ENCODE results near the gene ATP6V0D1. TPM values are rescaled to one million over a fixed set of nuclear protein-coding genes. Genes with fewer than 3 reads are reported as not detected.

The ATP6V0D1 gene
- polyA plus RNA-seq, 1 donor from 2014 or later: 188 TPM

GRCh38 chr16:67474551-67475455 is 6.2 kb downstream of the ATP6V0D1 start:
- Histone ChIP-seq H3K9me2 (ENCODE audit: insufficient read depth, low read length) (no peaks in the 10 kb centered on the region), H3K36me3 (ENCODE audit: insufficient read depth, low read length) (no peaks in the 10 kb centered on the region), H3K9me3 (ENCODE audit: low read length) (no peaks in the 10 kb centered on the region), H3K9ac (ENCODE audit: low read length) (no peak overlapping the region), H3K27ac (ENCODE audit: low read length) (no peak overlapping the region), H3K79me2 (replicated peaks; ENCODE audit: insufficient read depth, low read length) (peaks cover 51% of the 10 kb centered on the region), H3K4me2 (ENCODE audit: low read length) (no peak overlapping the region), H2AFZ (ENCODE audit: low read depth, low read length) (no peak overlapping the region), H3K4me3 (ENCODE audit: low read length) (no peak overlapping the region), H3F3A (ENCODE audit: insufficient read depth, low read length, poor library complexity, severe bottlenecking) (no peaks in the 10 kb centered on the region), H4K20me1 (ENCODE audit: insufficient read depth) (no peaks in the 10 kb centered on the region), H3K27me3 (ENCODE audit: insufficient read depth, low read depth, low read length) (no peaks in the 10 kb centered on the region)
- TF ChIP-seq RAD21 (conservative IDR thresholded peaks at IDR 0.05) (no peak), EZH2 (IDR thresholded peaks at IDR 0.05; ENCODE audit: borderline replicate concordance, insufficient read depth, low read length, poor library complexity, severe bottlenecking) (no peak), TAF1 (IDR thresholded peaks at IDR 0.05; ENCODE audit: low read depth) (no peak)

GRCh38 chr16:67471758-67472384 is 9.1 kb downstream of the ATP6V0D1 start:
- no peak overlapping the region for H3K27ac ChIP-seq (ENCODE audit: low read length)
- no peak overlapping the region for H3K9ac ChIP-seq (ENCODE audit: low read length)
- H3K27me3 ChIP-seq (ENCODE audit: insufficient read depth, low read depth, low read length): no peaks in the 10 kb centered on the region
- no peaks in the 10 kb centered on the region for H3F3A ChIP-seq (ENCODE audit: insufficient read depth, low read length, poor library complexity, severe bottlenecking)
- H3K9me2 ChIP-seq (ENCODE audit: insufficient read depth, low read length): no peaks in the 10 kb centered on the region
- H4K20me1 ChIP-seq (ENCODE audit: insufficient read depth): no peaks in the 10 kb centered on the region
- no peak overlapping the region for H3K4me2 ChIP-seq (ENCODE audit: low read length)
- TF ChIP-seq MXI1 (conservative IDR thresholded peaks at IDR 0.05; ENCODE audit: poor library complexity, severe bottlenecking) (no peak), EP300 (conservative IDR thresholded peaks at IDR 0.05; ENCODE audit: poor library complexity, severe bottlenecking) (no peak), CTCF (IDR thresholded peaks at IDR 0.05; ENCODE audit: poor library complexity, severe bottlenecking) (no peak), POLR2AphosphoS5 (IDR thresholded peaks at IDR 0.05) (no peak), EZH2 (IDR thresholded peaks at IDR 0.05; ENCODE audit: borderline replicate concordance, insufficient read depth, low read length, poor library complexity, severe bottlenecking) (no peak), SMC3 (conservative IDR thresholded peaks at IDR 0.05; ENCODE audit: poor library complexity) (no peak), RAD21 (conservative IDR thresholded peaks at IDR 0.05) (no peak), TAF1 (IDR thresholded peaks at IDR 0.05; ENCODE audit: low read depth) (no peak), REST (IDR thresholded peaks at IDR 0.05; ENCODE audit: borderline replicate concordance) (no peak)
- no peak overlapping the region for H3K4me3 ChIP-seq (ENCODE audit: low read length)
- no peaks in the 10 kb centered on the region for H3K36me3 ChIP-seq (ENCODE audit: insufficient read depth, low read length)
- no peaks in the 10 kb centered on the region for H3K9me3 ChIP-seq (ENCODE audit: low read length)
- H2AFZ ChIP-seq (ENCODE audit: low read depth, low read length): no peak overlapping the region
- H3K79me2 ChIP-seq (replicated peaks; ENCODE audit: insufficient read depth, low read length): peaks cover 35% of the 10 kb centered on the region
